ENCODE measurements around the gene ABHD16A. TPM values are rescaled to one million over a fixed set of nuclear protein-coding genes. Genes with fewer than 3 reads are reported as not detected.

Gene ABHD16A
- polyA plus RNA-seq, 1 donor from 2014 or later: 130 TPM

DNA sequence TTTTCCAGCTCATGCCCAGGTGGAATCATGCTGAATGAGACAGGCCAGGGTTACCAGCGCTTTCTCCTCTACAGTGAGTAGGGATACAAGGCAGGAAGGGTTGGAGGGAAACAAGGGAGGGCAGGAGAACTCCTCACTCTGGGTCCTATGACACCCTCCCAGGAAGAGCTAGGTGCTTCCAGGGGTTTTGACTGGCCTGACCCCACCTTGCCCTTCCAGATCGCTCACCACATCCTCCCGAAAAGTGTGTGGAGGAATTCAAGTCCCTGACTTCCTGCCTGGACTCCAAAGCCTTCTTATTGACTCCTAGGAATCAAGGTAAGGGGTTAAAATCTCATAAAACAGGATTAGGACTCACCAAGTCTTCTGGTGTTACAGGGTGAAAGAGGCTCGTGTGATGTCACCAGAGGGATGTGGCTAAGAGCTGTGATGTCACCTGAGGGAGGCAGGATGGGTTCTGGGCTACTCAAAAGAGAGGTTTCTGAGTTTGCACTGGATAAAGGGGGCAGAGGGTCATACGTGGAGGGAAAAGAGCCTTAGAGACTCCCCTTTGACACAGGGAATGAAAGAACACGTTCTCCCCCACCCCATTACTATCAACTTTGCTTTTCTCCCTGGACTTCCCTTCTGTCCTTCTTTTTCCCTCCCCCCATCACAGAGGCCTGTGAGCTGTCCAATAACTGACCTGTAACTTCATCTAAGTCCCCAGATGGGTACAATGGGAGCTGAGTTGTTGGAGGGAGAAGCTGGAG lies 45.5 kb downstream of the ABHD16A start:
- no peak overlapping the region for H3K27ac ChIP-seq (ENCODE audit: low read length)
- peak overlapping the region; percentile 29 for H3K4me3 ChIP-seq (ENCODE audit: low read length)
- H3K9ac ChIP-seq (ENCODE audit: low read length): no peak overlapping the region
- H3F3A ChIP-seq (ENCODE audit: insufficient read depth, low read length, poor library complexity, severe bottlenecking): peaks cover 3% of the 10 kb centered on the region
- H2AFZ ChIP-seq (ENCODE audit: low read depth, low read length): no peak overlapping the region
- H3K9me2 ChIP-seq (ENCODE audit: insufficient read depth, low read length): no peaks in the 10 kb centered on the region
- H3K4me2 ChIP-seq (ENCODE audit: low read length): no peak overlapping the region
- TF ChIP-seq SMC3 (conservative IDR thresholded peaks at IDR 0.05; ENCODE audit: poor library complexity) (no peak), EP300 (conservative IDR thresholded peaks at IDR 0.05; ENCODE audit: poor library complexity, severe bottlenecking) (no peak), RAD21 (conservative IDR thresholded peaks at IDR 0.05) (no peak), POLR2AphosphoS5 (IDR thresholded peaks at IDR 0.05) (no peak), EZH2 (IDR thresholded peaks at IDR 0.05; ENCODE audit: borderline replicate concordance, insufficient read depth, low read length, poor library complexity, severe bottlenecking) (no peak)
- TF ChIP-seq, protein P1, sequence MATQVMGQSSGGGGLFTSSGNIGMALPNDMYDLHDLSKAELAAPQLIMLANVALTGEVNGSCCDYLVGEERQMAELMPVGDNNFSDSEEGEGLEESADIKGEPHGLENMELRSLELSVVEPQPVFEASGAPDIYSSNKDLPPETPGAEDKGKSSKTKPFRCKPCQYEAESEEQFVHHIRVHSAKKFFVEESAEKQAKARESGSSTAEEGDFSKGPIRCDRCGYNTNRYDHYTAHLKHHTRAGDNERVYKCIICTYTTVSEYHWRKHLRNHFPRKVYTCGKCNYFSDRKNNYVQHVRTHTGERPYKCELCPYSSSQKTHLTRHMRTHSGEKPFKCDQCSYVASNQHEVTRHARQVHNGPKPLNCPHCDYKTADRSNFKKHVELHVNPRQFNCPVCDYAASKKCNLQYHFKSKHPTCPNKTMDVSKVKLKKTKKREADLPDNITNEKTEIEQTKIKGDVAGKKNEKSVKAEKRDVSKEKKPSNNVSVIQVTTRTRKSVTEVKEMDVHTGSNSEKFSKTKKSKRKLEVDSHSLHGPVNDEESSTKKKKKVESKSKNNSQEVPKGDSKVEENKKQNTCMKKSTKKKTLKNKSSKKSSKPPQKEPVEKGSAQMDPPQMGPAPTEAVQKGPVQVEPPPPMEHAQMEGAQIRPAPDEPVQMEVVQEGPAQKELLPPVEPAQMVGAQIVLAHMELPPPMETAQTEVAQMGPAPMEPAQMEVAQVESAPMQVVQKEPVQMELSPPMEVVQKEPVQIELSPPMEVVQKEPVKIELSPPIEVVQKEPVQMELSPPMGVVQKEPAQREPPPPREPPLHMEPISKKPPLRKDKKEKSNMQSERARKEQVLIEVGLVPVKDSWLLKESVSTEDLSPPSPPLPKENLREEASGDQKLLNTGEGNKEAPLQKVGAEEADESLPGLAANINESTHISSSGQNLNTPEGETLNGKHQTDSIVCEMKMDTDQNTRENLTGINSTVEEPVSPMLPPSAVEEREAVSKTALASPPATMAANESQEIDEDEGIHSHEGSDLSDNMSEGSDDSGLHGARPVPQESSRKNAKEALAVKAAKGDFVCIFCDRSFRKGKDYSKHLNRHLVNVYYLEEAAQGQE (IDR thresholded peaks at IDR 0.05; ENCODE audit: borderline replicate concordance): no peak
- H3K36me3 ChIP-seq (ENCODE audit: insufficient read depth, low read length): no peaks in the 10 kb centered on the region
- no peaks in the 10 kb centered on the region for H3K9me3 ChIP-seq (ENCODE audit: low read length)
- H3K79me2 ChIP-seq (replicated peaks; ENCODE audit: insufficient read depth, low read length): peaks cover 21% of the 10 kb centered on the region
- H3K27me3 ChIP-seq (ENCODE audit: insufficient read depth, low read depth, low read length): no peaks in the 10 kb centered on the region
- H4K20me1 ChIP-seq (ENCODE audit: insufficient read depth): no peaks in the 10 kb centered on the region

DNA sequence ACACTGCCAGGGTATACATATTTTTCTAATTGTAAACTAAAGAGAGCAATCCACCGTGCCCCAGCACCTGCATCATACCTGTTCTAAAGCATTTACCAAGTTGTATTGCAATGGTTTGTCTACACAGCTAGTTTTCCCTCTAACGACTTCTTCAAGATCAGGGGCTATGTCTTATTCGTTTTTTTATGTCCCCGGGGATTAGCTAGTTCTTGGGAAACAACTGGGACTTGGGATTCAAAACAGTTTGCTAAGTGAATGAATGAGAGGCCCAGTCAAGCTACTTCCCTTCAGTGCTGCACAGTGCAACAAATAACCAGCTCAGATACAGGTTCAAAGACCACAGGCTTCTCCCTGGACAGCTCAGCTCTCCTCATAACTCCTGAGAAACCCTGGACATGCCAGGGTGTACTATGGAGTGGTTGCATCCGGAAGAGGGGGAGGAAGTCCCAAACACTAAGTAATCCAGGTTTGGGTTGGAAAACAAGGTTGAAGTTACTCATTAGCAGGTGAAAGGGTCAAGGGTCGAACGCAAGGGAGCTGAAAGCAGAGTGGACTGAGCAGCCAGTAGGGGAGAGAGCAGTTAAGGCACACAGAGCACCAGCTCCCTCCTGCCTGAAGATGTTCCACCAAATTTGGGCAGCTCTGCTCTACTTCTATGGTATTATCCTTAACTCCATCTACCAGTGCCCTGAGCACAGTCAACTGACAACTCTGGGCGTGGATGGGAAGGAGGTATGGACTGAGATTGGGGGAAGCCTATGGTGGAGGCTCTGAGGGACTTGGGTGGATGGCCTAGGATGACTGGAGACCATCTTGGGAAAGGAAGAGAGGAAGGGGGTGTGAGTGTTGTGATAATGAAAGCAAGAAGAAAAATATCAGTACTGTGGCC lies 47.5 kb downstream of the ABHD16A start, which contains the start of gene APOM:
TSS of gene APOM (plus strand) at position 546 of the 889 bp plus-strand sequence. CDS start at position 619, 73 bp downstream.
- Histone ChIP-seq H3K79me2 (replicated peaks; ENCODE audit: insufficient read depth, low read length) (peaks cover 26% of the 10 kb centered on the region), H2AFZ (ENCODE audit: low read depth, low read length) (no peak within 1 kb of the TSS), H4K20me1 (ENCODE audit: insufficient read depth) (no peaks in the 10 kb centered on the region), H3F3A (ENCODE audit: insufficient read depth, low read length, poor library complexity, severe bottlenecking) (peaks cover 3% of the 10 kb centered on the region), H3K4me3 (ENCODE audit: low read length) (no peak within 1 kb of the TSS), H3K4me2 (ENCODE audit: low read length) (no peak within 1 kb of the TSS), H3K9me2 (ENCODE audit: insufficient read depth, low read length) (no peaks in the 10 kb centered on the region), H3K9me3 (ENCODE audit: low read length) (no peaks in the 10 kb centered on the region), H3K27me3 (ENCODE audit: insufficient read depth, low read depth, low read length) (no peaks in the 10 kb centered on the region), H3K36me3 (ENCODE audit: insufficient read depth, low read length) (no peaks in the 10 kb centered on the region), H3K27ac (ENCODE audit: low read length) (no peak within 1 kb of the TSS), H3K9ac (ENCODE audit: low read length) (no peak within 1 kb of the TSS)
- TF ChIP-seq SMC3 (conservative IDR thresholded peaks at IDR 0.05; ENCODE audit: poor library complexity) (no peak), EP300 (conservative IDR thresholded peaks at IDR 0.05; ENCODE audit: poor library complexity, severe bottlenecking) (no peak), TAF1 (IDR thresholded peaks at IDR 0.05; ENCODE audit: low read depth) (no peak), RAD21 (conservative IDR thresholded peaks at IDR 0.05) (no peak), MXI1 (conservative IDR thresholded peaks at IDR 0.05; ENCODE audit: poor library complexity, severe bottlenecking) (no peak), POLR2AphosphoS5 (IDR thresholded peaks at IDR 0.05) (no peak), EZH2 (IDR thresholded peaks at IDR 0.05; ENCODE audit: borderline replicate concordance, insufficient read depth, low read length, poor library complexity, severe bottlenecking) (no peak)
- TF ChIP-seq, protein P2, sequence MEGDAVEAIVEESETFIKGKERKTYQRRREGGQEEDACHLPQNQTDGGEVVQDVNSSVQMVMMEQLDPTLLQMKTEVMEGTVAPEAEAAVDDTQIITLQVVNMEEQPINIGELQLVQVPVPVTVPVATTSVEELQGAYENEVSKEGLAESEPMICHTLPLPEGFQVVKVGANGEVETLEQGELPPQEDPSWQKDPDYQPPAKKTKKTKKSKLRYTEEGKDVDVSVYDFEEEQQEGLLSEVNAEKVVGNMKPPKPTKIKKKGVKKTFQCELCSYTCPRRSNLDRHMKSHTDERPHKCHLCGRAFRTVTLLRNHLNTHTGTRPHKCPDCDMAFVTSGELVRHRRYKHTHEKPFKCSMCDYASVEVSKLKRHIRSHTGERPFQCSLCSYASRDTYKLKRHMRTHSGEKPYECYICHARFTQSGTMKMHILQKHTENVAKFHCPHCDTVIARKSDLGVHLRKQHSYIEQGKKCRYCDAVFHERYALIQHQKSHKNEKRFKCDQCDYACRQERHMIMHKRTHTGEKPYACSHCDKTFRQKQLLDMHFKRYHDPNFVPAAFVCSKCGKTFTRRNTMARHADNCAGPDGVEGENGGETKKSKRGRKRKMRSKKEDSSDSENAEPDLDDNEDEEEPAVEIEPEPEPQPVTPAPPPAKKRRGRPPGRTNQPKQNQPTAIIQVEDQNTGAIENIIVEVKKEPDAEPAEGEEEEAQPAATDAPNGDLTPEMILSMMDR (IDR thresholded peaks at IDR 0.05; ENCODE audit: poor library complexity, severe bottlenecking): no peak
- TF ChIP-seq, protein P1 (IDR thresholded peaks at IDR 0.05; ENCODE audit: borderline replicate concordance): no peak

Data from neural cell (in vitro differentiated cells).